GM18499 (cell line): Measurements from ENCODE around the gene USP40.

Source experiments
- ATAC-seq: cut with Tn5 transposase; IDR thresholded peaks from one replicate; pipeline ENCODE4 v1.9.1; 2021; ENCODE audit warnings: moderate number of reproducible peaks; ENCODE audit not compliant: insufficient read depth, unreplicated experiment

The USP40 gene

GRCh38 chr2:233463586-233463985 is 103.0 kb downstream of the USP40 start:
- ATAC-seq: no peak

GRCh38 chr2:233462826-233463470 is 103.6 kb downstream of the USP40 start:
- no peak for ATAC-seq

GRCh38 chr2:233462202-233462785 is 104.3 kb downstream of the USP40 start:
- no peak for ATAC-seq

- no peak for ATAC-seq
Observed at GRCh38 chr2:233461481-233461891, 105.1 kb downstream of the USP40 start.

GRCh38 chr2:233460726-233461441 is 105.7 kb downstream of the USP40 start:
- ATAC-seq: no peak

GRCh38 chr2:233459426-233459825 is 107.2 kb downstream of the USP40 start:
- no peak for ATAC-seq

- no peak for ATAC-seq
Observed at GRCh38 chr2:233458826-233459225, 107.8 kb downstream of the USP40 start.

GRCh38 chr2:233458031-233458610 is 108.5 kb downstream of the USP40 start:
- ATAC-seq: no peak

GRCh38 chr2:233457356-233457755 is 109.2 kb downstream of the USP40 start:
- no peak for ATAC-seq

- no peak for ATAC-seq
Observed at GRCh38 chr2:233456934-233457333, 109.6 kb downstream of the USP40 start.

GRCh38 chr2:233456111-233456510 is 110.5 kb downstream of the USP40 start:
- no peak for ATAC-seq

GRCh38 chr2:233455491-233455890 is 111.1 kb downstream of the USP40 start:
- no peak for ATAC-seq

- ATAC-seq: no peak
Observed at GRCh38 chr2:233455006-233455405, 111.6 kb downstream of the USP40 start.

- no peak for ATAC-seq
Observed at GRCh38 chr2:233453916-233454315, 112.7 kb downstream of the USP40 start.

GRCh38 chr2:233453111-233453915 is 113.3 kb downstream of the USP40 start:
- ATAC-seq: no peak

GRCh38 chr2:233451950-233452349 is 114.6 kb downstream of the USP40 start:
- no peak for ATAC-seq

GRCh38 chr2:233450864-233451575 is 115.6 kb downstream of the USP40 start:
- no peak for ATAC-seq

- no peak for ATAC-seq
Observed at GRCh38 chr2:233449921-233450863, 116.4 kb downstream of the USP40 start.
